GM21360 (cell line): ENCODE measurements around the gene SMG9.

Experiments
- ATAC-seq: cut with Tn5 transposase; IDR thresholded peaks from one replicate; pipeline ENCODE4 v1.9.1; 2021; ENCODE audit warnings: mild to moderate bottlenecking, moderate library complexity; ENCODE audit not compliant: unreplicated experiment

SMG9 gene, protein sequence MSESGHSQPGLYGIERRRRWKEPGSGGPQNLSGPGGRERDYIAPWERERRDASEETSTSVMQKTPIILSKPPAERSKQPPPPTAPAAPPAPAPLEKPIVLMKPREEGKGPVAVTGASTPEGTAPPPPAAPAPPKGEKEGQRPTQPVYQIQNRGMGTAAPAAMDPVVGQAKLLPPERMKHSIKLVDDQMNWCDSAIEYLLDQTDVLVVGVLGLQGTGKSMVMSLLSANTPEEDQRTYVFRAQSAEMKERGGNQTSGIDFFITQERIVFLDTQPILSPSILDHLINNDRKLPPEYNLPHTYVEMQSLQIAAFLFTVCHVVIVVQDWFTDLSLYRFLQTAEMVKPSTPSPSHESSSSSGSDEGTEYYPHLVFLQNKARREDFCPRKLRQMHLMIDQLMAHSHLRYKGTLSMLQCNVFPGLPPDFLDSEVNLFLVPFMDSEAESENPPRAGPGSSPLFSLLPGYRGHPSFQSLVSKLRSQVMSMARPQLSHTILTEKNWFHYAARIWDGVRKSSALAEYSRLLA

DNA sequence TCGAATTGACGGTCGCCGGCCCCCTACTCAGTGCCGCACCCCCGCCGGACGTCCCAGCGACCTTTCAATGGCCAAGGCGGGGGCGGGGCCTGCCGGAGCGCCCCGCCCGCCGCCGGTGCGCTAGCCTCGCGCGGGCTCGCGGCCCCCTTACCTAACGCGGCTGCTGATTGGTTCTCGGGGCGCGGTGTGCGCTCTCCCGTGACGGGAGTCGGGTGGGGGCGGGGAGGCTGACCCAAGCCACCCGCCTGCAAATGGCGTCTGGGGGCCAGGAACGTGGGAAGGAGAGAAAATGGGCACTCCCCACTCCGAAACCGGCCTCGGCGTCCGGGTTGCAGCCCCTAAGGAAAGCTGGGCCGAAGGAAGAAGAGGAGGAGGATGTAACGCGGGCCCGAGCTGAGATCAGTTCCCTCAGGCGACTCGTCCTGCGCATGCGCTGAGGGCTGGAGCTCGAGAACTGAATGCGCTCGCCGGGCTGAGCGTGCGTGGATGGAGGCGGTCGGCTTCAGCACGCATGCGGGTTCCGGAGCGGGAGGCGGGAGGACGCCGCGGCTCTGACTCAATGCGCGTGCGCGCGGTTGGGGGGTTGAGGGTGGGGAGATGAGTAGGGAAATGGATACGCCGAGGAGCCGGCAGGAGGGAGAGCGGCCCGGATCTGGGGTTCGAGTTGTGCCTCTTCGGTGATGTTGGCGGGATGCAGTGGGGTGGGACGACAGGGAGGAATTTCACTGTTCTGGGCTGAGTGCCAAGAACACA is at the start of gene SMG9:
SMG9 (minus strand) TSS at position 460 of the 753 bp plus-strand sequence. CDS start 4,221 bp downstream, outside the sequence.
- ATAC-seq, result peak; percentile 41

DNA sequence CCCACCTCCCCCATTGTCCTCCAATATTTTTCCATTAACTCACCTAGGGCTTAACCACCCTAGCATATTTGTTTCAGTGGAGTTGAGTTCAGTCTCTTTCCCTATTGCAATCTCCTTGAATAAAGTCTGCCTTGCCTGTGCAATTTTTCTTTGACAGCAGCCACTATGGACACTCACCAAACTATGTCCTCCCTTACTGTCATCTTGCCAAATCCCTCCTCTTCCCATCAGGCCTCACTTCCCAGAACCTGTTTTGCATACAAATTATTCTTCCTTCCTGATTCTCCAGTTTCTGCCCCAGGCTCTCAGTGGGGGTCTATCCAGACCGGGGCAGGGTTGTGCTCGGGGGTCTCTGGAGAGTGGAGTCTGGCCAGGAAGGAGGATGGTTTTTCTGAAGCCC is 49.7 kb upstream of the SMG9 start:
- ATAC-seq, result no peak

DNA sequence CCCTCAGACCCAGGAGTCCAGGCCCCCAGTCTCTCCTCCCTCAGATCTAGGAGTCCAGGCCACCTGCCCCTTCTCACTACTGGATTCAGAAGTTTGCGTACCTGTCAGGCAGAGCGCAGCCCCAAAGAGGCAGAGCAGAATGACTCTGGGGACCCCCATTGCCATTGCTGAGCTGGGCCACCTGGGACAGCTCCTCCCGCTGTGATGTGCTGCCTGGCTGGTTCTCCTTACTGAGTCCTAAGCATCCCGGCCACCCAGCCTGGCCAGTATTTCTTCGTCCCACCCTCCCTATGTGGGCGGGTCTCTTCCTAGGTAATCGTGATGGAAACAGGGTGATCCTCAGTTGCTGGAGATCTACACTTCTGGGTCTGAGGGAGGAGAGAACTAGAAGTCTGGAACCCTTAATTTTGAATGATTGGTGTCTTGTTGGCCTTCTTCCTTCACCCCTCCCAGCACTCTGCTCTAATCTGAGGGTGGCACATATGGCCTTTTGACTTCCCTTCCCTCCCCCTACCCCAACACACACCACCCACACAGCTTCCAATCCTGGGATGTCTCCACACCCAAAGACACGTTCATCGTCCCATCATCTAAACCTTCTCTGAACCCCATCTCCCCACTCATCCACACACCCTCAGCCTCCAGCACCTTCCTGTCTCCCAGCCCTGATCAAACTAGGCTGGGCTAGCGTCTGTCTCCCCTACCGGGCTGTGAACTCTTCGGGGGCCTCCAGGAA is 47.6 kb upstream of the SMG9 start, which contains the start of gene LYPD5:
LYPD5 (minus strand) TSS at position 232 of the 736 bp plus-strand sequence; CDS start at position 165, 67 bp downstream.
- no peak for ATAC-seq

DNA sequence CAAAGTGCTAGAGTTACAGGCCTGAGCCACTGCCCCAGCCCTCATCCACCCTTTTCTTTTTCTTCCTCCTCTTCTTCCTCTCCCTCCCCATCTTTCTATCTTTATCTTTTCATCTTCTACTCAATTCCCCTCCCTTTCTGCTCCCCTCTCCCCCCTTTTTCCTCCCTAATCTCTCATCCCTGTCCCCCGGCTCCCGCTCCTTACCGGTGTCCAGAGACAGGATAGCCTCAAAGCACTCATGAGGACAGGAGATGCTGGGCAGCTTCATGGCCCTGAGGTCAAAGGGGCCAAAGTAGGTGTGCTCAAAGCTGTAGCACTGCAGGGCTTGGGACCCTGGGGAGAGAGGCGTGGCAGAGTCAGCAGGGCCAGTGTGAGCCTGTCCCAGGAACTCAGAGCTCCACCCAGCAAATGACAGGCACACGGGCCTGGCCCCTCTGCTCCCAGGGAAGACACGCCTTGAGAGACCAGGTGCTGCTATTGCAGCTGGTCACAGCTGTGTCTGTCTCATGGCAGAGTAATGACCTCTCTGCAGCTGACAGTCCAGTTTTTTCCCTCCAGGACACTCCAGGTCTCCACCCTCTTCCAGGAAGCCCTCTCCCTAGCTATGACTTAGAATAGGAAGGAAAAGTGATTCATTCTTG is 44.9 kb upstream of the SMG9 start:
- ATAC-seq, result no peak

DNA sequence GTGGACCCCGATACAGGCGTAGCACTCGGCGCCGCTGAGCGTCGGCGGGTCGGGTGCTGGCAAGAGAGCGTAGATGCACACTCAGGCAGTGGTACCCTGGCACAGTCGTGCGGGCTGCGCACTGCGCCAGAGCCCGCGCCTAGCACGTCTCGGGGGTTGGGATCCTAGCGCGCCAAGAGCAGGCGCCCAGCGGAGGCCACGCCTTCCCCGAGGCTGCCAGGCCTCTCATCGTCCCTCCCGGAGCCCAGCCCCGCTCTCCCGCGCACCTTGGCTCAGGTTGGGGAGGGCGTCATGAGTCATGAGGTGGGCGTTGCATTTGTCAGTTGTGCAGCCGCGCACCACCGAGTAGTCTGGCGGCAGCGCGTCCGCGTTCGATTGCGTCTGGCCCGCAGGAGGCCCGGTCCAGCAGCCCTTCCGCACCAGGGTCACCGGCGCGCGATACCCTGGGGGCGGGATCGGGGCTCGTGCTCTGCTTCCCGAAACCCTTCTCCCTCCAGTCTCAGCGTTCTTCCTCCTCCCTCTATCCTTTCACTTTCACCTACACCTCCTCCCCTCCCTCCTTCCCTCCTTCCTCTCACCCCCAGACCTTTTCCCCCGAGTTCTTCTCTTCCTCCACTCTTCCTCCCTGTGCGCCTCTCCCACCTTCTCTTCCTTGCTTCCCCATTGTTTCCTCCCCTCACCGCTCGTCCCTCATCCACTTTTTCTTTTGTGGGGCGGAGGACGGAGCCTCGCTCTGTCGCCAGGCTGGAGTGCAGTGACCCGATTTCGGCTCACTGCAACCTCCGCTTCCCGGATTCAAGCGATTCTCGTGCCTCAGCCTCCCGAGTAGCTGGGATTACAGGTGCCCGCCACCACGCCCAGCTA is 44.0 kb upstream of the SMG9 start:
- no peak for ATAC-seq

DNA sequence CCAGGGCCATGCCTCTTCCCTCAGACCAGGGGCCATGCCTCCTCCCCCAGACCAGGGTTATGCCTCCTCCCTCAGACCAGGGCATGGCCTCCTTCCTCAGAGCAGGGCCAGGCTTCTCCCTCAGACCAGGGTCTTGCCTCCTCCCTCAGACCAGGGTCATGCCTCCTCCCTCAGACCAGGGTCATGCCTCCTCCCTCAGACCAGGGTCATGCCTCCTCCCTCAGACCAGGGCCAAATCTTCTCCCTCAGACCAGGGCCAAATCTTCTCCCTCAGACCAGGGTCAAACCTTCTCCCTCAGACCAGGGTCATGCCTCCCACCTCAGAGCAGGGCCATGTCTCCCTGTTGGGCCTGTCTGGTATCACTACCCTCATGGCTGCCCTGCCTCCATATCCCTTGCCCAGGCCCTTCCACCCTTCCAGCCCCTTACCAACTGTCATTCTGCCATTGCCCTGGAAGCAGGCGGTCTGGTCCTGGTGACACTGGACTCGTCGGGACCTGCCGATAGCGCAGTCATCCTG is 43.3 kb upstream of the SMG9 start:
- no peak for ATAC-seq

DNA sequence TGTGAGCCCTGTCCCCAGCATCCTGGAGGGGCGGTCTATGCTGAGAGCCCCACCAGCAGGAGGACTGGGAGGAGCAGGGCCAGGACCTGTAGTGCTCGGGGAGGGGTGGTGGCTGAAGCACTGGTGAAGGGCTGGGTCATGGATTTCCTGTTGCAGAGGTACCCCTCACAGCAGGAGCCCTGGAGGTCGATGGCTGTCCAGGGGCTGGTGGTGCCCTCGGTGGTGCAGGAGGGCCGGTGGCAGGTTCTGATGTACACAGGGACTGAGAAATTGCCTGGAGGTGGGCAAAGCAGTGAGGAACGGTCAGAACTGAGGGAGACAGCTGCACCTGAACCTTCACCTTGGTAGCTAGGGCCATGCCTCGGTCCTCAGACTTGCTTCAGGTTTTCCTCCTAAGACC is 42.8 kb upstream of the SMG9 start:
- ATAC-seq, result no peak

DNA sequence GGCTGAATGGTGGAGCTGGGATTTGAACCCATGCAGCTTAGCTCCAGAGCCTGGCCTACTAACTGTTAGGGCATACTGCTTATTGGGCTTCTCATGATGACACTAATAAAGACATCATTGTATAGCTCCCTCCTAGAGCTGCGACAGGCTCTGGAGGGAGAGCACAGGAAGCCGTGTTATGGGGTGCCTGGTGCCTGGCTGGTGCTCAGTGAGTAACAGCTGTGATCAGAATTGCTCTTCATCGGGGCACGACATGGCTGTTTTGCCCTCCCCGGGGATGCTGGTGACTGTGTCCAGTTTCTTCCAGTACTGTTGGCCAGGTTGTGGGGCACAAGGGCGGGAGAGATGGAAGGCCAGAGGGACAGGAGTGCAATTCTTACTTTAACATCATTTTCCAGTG is 42.4 kb upstream of the SMG9 start:
- ATAC-seq, result no peak

DNA sequence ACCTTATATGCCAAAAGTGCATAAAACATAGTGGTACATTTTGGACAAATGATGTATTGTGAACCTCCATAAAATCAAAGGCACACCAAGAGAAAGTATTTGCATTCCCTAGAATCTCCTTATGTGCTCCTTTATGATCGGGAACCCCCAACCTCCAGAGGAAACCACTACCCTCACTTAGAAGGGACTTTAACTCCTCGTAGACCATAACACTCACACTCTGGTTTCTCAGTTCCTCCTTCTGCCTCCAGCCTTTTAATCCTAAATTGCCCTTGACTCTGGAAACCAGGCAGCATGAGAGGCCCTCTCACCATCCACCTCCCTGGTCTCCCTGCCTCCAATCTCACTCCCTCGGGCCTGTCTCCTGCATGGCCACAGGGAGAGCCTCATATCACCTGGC is 35.8 kb upstream of the SMG9 start:
- ATAC-seq, result no peak

DNA sequence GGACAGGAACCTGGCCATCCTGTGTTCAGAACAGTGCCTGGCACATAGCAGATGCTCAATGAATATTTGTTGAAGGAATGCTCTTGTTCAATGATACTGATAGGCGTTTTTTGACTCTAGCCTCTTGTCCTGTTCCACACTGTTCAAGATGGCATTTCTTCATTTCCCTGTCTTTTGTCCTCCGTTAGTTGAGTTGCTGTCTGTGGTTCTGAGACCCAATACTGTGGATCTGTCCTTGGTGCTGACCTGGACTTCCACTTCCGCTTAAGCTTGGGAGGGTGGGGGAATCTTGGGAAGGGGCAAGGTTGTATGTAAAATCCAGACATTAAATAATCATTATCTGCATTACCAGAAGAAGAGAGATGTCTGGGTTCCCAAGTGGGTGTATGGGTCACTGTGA is 34.3 kb upstream of the SMG9 start:
- ATAC-seq, result no peak

DNA sequence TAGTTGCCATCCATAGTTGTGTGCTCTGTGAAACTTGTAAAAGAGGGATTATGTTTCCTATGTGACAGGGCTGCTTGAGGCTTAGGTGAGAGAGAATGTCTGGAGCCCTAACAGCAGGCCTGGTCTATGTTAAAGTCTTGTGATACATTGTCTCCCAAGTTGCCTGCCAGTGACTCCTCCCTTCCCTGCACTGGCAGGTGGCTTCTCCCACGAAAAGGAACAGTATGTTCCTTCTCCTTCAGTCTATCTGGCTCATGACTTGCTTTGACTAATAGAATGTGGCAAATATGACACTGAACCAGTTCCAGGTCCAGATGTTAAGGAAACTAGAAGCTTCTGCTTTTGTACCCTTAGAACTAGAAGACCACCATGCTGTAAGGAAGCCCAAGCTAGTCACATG is 31.9 kb upstream of the SMG9 start:
- no peak for ATAC-seq

DNA sequence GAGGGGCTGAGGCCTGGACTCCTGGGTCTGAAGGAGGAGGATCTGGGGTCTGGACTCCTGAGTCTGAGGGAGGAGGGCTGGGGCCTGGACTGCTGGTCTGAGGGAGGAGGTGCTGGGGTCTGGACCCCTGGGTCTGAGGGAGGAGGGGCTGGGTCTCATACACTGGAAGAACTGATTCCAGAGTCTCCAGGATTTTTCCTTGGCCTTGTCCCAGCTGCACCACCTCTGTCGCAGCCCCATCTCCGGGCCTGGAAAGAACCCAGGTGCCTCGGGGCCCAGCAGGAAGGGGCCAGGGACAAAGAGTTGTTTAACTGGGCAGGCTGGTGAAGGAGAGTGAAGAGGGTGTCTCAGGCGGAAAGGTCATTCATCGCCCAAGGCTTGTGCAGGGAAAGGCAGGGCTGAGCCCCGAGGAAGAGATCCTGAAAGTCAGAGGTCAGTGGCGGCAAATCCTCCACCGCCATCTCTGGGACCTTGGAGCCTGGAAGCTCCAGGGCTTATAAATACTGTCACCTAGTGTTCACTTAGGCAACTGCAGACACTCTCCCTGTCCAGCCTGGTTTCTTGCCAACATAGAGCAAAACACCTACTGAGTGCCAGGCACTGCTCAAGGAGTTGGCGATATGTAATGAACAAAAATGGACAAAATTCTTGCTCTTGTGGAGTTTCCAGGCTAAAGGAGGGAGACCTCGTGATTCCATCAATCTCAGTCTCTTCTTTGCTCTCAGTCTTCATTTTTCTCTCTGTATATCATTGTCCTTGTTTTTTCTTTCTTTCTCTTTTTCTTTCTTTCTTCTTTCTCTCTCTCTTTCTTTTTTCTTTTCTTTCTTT is 30.4 kb upstream of the SMG9 start:
- no peak for ATAC-seq

DNA sequence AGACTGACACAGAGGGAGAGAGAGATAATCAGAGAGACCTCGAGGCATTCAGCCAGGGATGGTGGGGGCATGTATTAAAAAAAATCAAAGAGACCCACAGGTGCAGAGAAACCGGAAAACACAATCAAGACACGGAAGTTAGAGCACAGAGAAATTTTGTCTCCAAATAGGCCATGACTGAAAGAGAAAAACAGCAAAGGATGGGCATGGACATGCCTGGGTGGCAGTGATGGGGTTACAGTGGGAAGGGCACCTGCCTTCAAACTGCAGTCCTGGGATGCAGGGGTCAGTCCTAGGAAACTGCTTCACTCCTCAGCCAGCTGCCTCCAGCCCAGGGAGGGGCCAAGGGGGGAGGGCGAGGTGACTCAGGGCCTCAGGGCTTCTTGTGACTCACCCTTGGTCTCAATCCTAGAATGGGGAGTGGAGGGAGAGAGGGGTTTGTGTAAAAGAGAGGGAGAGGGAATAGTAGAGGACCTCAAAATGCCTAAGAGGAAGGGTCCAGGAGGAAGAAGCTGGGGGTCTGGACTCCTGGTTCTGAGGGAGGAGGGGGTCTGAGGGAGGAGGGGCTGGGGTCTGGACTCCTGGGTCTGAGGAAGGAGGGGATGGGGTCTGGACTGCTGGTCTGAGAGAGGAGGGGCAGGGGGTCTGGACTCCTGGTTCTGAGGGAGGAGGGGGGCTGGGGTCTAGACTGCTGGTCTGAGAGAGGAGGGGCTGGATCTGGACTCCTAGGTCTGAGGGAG is 29.6 kb upstream of the SMG9 start:
- ATAC-seq, result no peak

DNA sequence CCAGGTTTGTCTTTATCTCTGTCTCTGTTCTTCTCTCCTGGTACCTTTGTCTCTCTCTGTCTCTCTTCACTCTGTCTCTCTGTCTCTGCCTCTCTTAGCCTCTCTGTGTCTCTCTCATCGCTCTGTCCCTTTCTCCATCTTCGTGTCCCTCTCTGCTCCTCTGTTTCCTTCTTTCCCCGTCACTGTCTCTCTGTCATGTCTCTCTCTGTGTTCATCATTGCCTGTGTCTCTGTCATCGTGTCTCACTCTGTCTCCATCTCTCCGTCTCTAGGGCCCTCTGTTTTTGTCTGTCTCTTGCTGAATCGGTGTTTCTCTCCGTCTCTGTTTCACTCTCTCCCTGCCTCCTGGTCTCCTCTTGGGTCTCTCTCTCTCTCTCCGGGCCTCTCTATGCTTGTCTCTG is 28.9 kb upstream of the SMG9 start:
- ATAC-seq, result no peak

DNA sequence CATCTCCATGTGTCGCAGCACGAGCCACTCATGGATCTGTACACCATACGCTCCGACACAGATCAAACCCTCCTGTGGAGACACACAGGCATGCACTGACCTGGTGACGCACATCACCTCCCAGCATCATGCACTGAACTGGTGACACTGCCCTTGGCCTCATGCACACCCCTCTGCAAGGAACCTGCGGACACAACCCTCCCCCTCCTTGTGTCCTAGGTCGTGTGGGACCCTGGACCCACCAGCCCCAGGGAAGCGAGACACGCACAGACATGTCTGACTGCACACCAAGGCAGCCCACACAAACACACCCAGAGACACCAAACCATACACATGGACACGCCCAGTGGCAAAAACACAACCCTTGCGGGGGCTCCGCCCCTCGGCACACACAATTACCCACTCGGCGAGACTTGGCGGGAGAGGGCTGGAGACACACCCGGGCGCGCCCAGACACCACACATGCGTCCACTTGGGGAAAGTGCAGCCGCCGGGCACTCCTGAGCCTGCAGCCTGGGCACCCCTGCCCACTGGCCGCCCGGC is 28.0 kb upstream of the SMG9 start:
- no peak for ATAC-seq

DNA sequence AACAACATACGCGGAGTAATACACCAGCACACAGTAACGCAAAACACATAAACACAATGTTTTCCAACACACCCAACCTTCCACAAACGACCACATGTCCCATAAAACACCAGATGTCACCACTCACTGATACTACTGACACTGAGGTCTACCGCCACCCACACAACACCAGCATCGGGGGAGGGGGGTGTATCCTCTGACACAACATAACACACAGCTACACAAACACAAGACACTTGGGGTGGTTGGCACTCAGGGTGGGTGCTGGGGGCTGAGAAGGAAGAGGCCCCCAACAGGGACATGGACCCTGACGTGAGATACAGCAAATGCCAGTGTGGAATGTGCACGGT is 27.5 kb upstream of the SMG9 start:
- ATAC-seq, result no peak

DNA sequence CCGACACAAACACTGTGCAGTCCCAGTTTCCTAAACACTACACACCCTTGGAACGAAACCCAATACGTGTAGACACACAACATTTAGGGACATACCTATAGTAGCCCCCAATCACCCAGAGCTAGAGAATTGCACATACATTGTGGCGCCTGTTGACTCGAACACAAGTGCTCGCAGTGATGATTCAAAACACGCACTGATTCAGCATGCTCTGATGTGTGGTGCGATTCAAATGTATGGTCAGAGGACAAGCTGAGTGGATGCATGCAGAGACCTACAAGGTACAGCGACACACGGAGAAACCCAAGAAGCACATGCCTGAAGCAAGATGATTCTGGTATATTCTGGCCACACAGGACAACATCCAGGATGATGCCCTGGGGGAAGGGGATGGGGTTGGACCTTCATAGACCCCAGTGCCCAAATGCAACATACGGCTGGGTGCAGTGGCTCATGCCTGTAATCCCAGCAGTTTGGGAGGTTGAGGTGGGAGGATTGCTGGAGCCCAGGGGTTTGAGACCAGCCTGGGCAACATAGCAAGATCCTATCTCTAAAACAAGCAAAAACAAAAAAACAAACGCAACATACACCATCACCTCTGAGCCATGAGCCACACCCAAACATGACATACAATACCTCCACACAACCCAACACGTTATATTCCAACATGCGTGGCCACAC is 27.0 kb upstream of the SMG9 start:
- ATAC-seq, result no peak
